ENCODE data around the gene CCND2.
A peak's percentile ranks its signal among the peaks of the same experiment; 100 is the strongest.

Gene CCND2

GRCh38 chr12:4279198-4279690 lies 5.7 kb downstream of the CCND2 start:
- Mint-ChIP-seq H3K27me3 (ENCODE audit: low read depth) (no peaks in the 10 kb centered on the region), H3K9me3 (no peaks in the 10 kb centered on the region), H3K4me1 (peaks cover 65% of the 10 kb centered on the region), H3K4me3 (peak overlapping the region; percentile 61 to 77 (median 66)), H3K27ac (peak overlapping the region; percentile 33 to 89 (median 80)), H3K36me3 (ENCODE audit: low read depth) (peaks cover 74% of the 10 kb centered on the region)
- no peak for TF ChIP-seq CTCF (IDR thresholded peaks at IDR 0.05; ENCODE audit: unreplicated experiment in 3 of 3)

GRCh38 chr12:4280351-4281163 lies 7.0 kb downstream of the CCND2 start:
- Mint-ChIP-seq H3K27ac (peak overlapping the region; percentile 76 to 79 (median 78)), H3K36me3 (ENCODE audit: low read depth) (peaks cover 87% of the 10 kb centered on the region), H3K4me1 (peaks cover 74% of the 10 kb centered on the region), H3K4me3 (peak overlapping the region; percentile 49 to 69 (median 67)), H3K27me3 (ENCODE audit: low read depth) (no peaks in the 10 kb centered on the region), H3K9me3 (no peaks in the 10 kb centered on the region)
- TF ChIP-seq CTCF (IDR thresholded peaks at IDR 0.05; ENCODE audit: unreplicated experiment in 3 of 3), result no peak

GRCh38 chr12:4281173-4281654 lies 7.7 kb downstream of the CCND2 start:
- Mint-ChIP-seq H3K27ac (peak overlapping the region; percentile 76 to 79 (median 78)), H3K4me3 (peak overlapping the region in 1 of 3 experiments; percentile 69), H3K27me3 (ENCODE audit: low read depth) (no peaks in the 10 kb centered on the region), H3K9me3 (no peaks in the 10 kb centered on the region), H3K4me1 (peaks cover 80% of the 10 kb centered on the region), H3K36me3 (ENCODE audit: low read depth) (peaks cover 89% of the 10 kb centered on the region)
- no peak for TF ChIP-seq CTCF (IDR thresholded peaks at IDR 0.05; ENCODE audit: unreplicated experiment in 3 of 3)

- H3K9me3 Mint-ChIP-seq, result no peaks in the 10 kb centered on the region
- peaks cover 83% of the 10 kb centered on the region for H3K4me1 Mint-ChIP-seq
- peak overlapping the region in 1 of 3 experiments; percentile 43 for H3K27ac Mint-ChIP-seq
- TF ChIP-seq CTCF (IDR thresholded peaks at IDR 0.05; ENCODE audit: unreplicated experiment in 3 of 3), result no peak
- peaks cover 91% of the 10 kb centered on the region for H3K36me3 Mint-ChIP-seq (ENCODE audit: low read depth)
- no peaks in the 10 kb centered on the region for H3K27me3 Mint-ChIP-seq (ENCODE audit: low read depth)
- H3K4me3 Mint-ChIP-seq, result no peak overlapping the region
Measured at GRCh38 chr12:4282103-4282891, 8.7 kb downstream of the CCND2 start.

- H3K9me3 Mint-ChIP-seq, result no peaks in the 10 kb centered on the region
- peak overlapping the region in 1 of 3 experiments; percentile 43 for H3K27ac Mint-ChIP-seq
- TF ChIP-seq CTCF (IDR thresholded peaks at IDR 0.05; ENCODE audit: unreplicated experiment in 3 of 3), result no peak
- no peak overlapping the region for H3K4me3 Mint-ChIP-seq
- peaks cover 94% of the 10 kb centered on the region for H3K36me3 Mint-ChIP-seq (ENCODE audit: low read depth)
- no peaks in the 10 kb centered on the region for H3K27me3 Mint-ChIP-seq (ENCODE audit: low read depth)
- peaks cover 84% of the 10 kb centered on the region for H3K4me1 Mint-ChIP-seq
Measured at GRCh38 chr12:4282892-4283511, 9.4 kb downstream of the CCND2 start.

All from nephron (organoid).